ENCODE data around the gene SPSB4. TPM values are rescaled to one million over a fixed set of nuclear protein-coding genes. Genes with fewer than 3 reads are reported as not detected.

The SPSB4 gene
- total and polyA plus RNA-seq, 2 donors (not counting 3 experiments of a cell fraction or from before 2014, with no cell fraction given), result 0.06 to 0.22 TPM

- Histone ChIP-seq H3K9me3 (replicated peaks; ENCODE audit: control insufficient read depth, insufficient read depth, low read length) (no peaks in the 10 kb centered on the region), H3K4me1 (ENCODE audit: control insufficient read depth, extremely low read depth, insufficient read depth, low read length) (no peaks in the 10 kb centered on the region), H3K36me3 (ENCODE audit: control insufficient read depth in 2 of 2, extremely low read depth in 1 of 2, insufficient read depth in 2 of 2, low read length in 2 of 2) (no peaks in the 10 kb centered on the region), H3K79me2 (ENCODE audit: control insufficient read depth, insufficient read depth, low read length) (no peaks in the 10 kb centered on the region), H3K27me3 (ENCODE audit: control insufficient read depth in 2 of 2, insufficient read depth in 2 of 2, low read length in 2 of 2) (no peaks in the 10 kb centered on the region), H3K27ac (ENCODE audit: insufficient read depth, low read depth, low read length) (no peak overlapping the region), H3K4me2 (ENCODE audit: insufficient read depth, low read length) (no peak overlapping the region), H3K9me1 (replicated peaks; ENCODE audit: control insufficient read depth, extremely low read depth, insufficient read depth, low read length) (no peaks in the 10 kb centered on the region), H4K20me1 (replicated peaks; ENCODE audit: control insufficient read depth, extremely low read depth, insufficient read depth, low read length) (no peaks in the 10 kb centered on the region), H3K4me3 (replicated peaks in 1 of 3; ENCODE audit: insufficient read depth in 1 of 3, low read depth in 1 of 3, low read length in 3 of 3) (no peak overlapping the region), H2AFZ (ENCODE audit: low read depth, low read length) (no peak overlapping the region), H3K9ac (replicated peaks; ENCODE audit: extremely low read depth, insufficient read depth, low read length) (no peak overlapping the region)
- CTCF ChIA-PET, result interaction anchor here (2.4 kb wide), 1 partner anchor 13 kb away, joined by 10 read pairs; no protein-coding TSS in a partner anchor
- BruUV-seq (replicated peaks), result no TSS peak
- POLR2A ChIA-PET, result no interaction called here
- no peak for FAIRE-seq
- dilution Hi-C loops (cut with MboI; ENCODE audit: extremely low pct_ligation_motif_present, low sequenced_read_pairs), result no loop called here
- TF ChIP-seq EZH2 (IDR thresholded peaks at IDR 0.05; ENCODE audit: borderline replicate concordance, low read depth, low read length, severe bottlenecking) (no peak), FOS (IDR thresholded peaks at IDR 0.05; ENCODE audit: borderline replicate concordance, insufficient read depth, low read length) (no peak), POLR2AphosphoS5 (IDR thresholded peaks at IDR 0.05; ENCODE audit: insufficient read depth, low read depth, low read length) (no peak), MYC (IDR thresholded peaks at IDR 0.05; ENCODE audit: low read depth, low read length) (no peak), POLR2A (IDR thresholded peaks at IDR 0.05; ENCODE audit: low read depth, low read length) (no peak), GATA2 (IDR thresholded peaks at IDR 0.05; ENCODE audit: insufficient read depth, insufficient read length, low read depth, low read length) (no peak), JUN (IDR thresholded peaks at IDR 0.05; ENCODE audit: borderline replicate concordance, insufficient read depth, insufficient read length, low read depth) (no peak)
- TF ChIP-seq, protein P1, sequence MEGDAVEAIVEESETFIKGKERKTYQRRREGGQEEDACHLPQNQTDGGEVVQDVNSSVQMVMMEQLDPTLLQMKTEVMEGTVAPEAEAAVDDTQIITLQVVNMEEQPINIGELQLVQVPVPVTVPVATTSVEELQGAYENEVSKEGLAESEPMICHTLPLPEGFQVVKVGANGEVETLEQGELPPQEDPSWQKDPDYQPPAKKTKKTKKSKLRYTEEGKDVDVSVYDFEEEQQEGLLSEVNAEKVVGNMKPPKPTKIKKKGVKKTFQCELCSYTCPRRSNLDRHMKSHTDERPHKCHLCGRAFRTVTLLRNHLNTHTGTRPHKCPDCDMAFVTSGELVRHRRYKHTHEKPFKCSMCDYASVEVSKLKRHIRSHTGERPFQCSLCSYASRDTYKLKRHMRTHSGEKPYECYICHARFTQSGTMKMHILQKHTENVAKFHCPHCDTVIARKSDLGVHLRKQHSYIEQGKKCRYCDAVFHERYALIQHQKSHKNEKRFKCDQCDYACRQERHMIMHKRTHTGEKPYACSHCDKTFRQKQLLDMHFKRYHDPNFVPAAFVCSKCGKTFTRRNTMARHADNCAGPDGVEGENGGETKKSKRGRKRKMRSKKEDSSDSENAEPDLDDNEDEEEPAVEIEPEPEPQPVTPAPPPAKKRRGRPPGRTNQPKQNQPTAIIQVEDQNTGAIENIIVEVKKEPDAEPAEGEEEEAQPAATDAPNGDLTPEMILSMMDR (IDR thresholded peaks at IDR 0.05; ENCODE audit: extremely low read depth in 1 of 2, insufficient read depth in 1 of 2, low read depth in 1 of 2, low read length in 2 of 2), result no peak
- TF ChIP-seq, protein P2, sequence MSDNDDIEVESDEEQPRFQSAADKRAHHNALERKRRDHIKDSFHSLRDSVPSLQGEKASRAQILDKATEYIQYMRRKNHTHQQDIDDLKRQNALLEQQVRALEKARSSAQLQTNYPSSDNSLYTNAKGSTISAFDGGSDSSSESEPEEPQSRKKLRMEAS (IDR thresholded peaks at IDR 0.05; ENCODE audit: insufficient read depth, insufficient read length), result no peak
- DNase-seq (ENCODE audit: low read depth, low spot score), result no peak
- intact Hi-C loops (cut with micrococcal nuclease), result no loop called here
Observed at GRCh38 chr3:141092663-141093062, 41.5 kb downstream of the SPSB4 start.
